Sigmoid colon (tissue), 7 donors: ENCODE measurements around the gene KCNJ10. TPM values are rescaled to one million over a fixed set of nuclear protein-coding genes. Genes with fewer than 3 reads are reported as not detected.
"Not testable (repeated sequence)": the region's sequence is repeated elsewhere in the genome, so short reads cannot be mapped to it uniquely, and the experiment has no call there.

Source experiments
- DNase-seq: peaks from one replicate; pipeline ENCODE4 v3.0.0-alpha.2; 2019
- H3K27ac ChIP-seq, 4 donors: fragments of 200-600 bp; sonication (generic); one replicate each; pipeline ENCODE4 v1.5.1; 2016 to 2019; ENCODE audit warnings: mild to moderate bottlenecking in 1 of 4
- H3K27me3 ChIP-seq, 3 donors: fragments of 200-600 bp; sonication (generic); one replicate each; pipeline ENCODE4 v1.5.1; 2019; ENCODE audit warnings: mild to moderate bottlenecking in 1 of 3
- H3K36me3 ChIP-seq, 4 donors: fragments of 200-600 bp; sonication (generic); one replicate each; pipeline ENCODE4 v1.5.1; 2016 to 2019
- H3K4me1 ChIP-seq, 4 donors: fragments of 200-600 bp; sonication (generic); one replicate each; pipeline ENCODE4 v1.5.1; 2017 to 2019
- H3K4me3 ChIP-seq, 4 donors: fragments of 200-600 bp; sonication (generic); one replicate each; pipeline ENCODE4 v1.5.1; 2017 to 2019; ENCODE audit warnings: mild to moderate bottlenecking in 2 of 4, moderate library complexity in 1 of 4
- H3K9me3 ChIP-seq, 4 donors: fragments of 200-600 bp in 3 of 4; sonication (generic) in 3 of 4; one replicate each; pipeline versions ENCODE4 v1.5.1 to v1.6.1; 2013 to 2019
- CTCF ChIP-seq, 4 experiments: fragments of 450-650 bp in 3 of 4; fragments of 200-600 bp in 1 of 4; IDR thresholded peaks; one replicate each; pipeline ENCODE4 v1.5.1; 2016 to 2019; ENCODE audit warnings: antibody characterized with exemption in 4 of 4, mild to moderate bottlenecking in 3 of 4, moderate library complexity in 2 of 4
- EP300 ChIP-seq, 4 donors: sonication (generic); formaldehyde crosslinking; IDR thresholded peaks; one replicate each; pipeline ENCODE4 v1.6.1; 2017; ENCODE audit warnings: antibody characterized with exemption in 4 of 4
- POLR2A ChIP-seq, 2 donors: fragments of 450-650 bp; IDR thresholded peaks; one replicate each; pipeline ENCODE4 v1.6.1; 2016; ENCODE audit warnings: antibody characterized with exemption in 2 of 2, mild to moderate bottlenecking in 2 of 2, moderate library complexity in 2 of 2
- POLR2AphosphoS5 ChIP-seq, 4 donors: sonication (generic); formaldehyde crosslinking; IDR thresholded peaks; one replicate each; pipeline ENCODE4 v1.6.1; 2017; ENCODE audit warnings: antibody characterized with exemption in 4 of 4
- WGBS, 2 donors: extraction: QIAGEN DNeasy Blood & Tissue Kit; methylation state at CpG; one replicate each; pipeline ENCODE4 v1.1.7; 2013; 5-methylcytosine and 5-hydroxymethylcytosine counted together
- intact Hi-C: fragments of 100-400 bp; cut with DNase I; formaldehyde crosslinking; loops from one replicate; pipeline ENCODE4 v1.15.1; 2023
- polyA plus RNA-seq, 3 donors: library from polyadenylated mRNA; stranded (reverse); fragments of 200-250 nt; gene quantifications; one replicate each; pipeline ENCODE4 v1.2.3, GENCODE V29; 2013
- total RNA-seq, 4 donors: library from RNA; depleted of rRNA; stranded (reverse); fragments of >200 nt; gene quantifications; one replicate each; pipeline ENCODE4 v1.1.0, GENCODE V29; 2016
- donor health status: healthy with polysubstance abuse.
- donor health status: Bipolar disorder and iron deficiency.
- donor health status: healthy.

KCNJ10 gene
- total and polyA plus RNA-seq, 7 donors: 0.23 to 1.3 (median 0.31) TPM; not detected in 3

GRCh38 chr1:160112357-160112756 lies 42.4 kb upstream of the KCNJ10 start:
- no peaks in the 10 kb centered on the region for H3K9me3 ChIP-seq
- intact Hi-C loops: no loop called here
- H3K4me3 ChIP-seq: no peak overlapping the region
- no peaks in the 10 kb centered on the region for H3K36me3 ChIP-seq
- WGBS, 2 donors: 82 to 83% methylated on average over 12 of the region's 12 CpGs
- H3K4me1 ChIP-seq: peaks cover 0 to 39% (median 25%) of the 10 kb centered on the region in 4 donors
- no peaks in the 10 kb centered on the region for H3K27me3 ChIP-seq
- DNase-seq: no peak
- TF ChIP-seq POLR2A (IDR thresholded peaks at IDR 0.05) (no peak), EP300 (IDR thresholded peaks at IDR 0.05) (no peak), POLR2AphosphoS5 (IDR thresholded peaks at IDR 0.05) (no peak), CTCF (IDR thresholded peaks at IDR 0.05) (no peak)
- H3K27ac ChIP-seq: no peak overlapping the region

GRCh38 chr1:160111462-160111861 lies 41.5 kb upstream of the KCNJ10 start:
- H3K27ac ChIP-seq, H3K4me3 ChIP-seq, H3K36me3 ChIP-seq, intact Hi-C loops, H3K9me3 ChIP-seq, H3K27me3 ChIP-seq, DNase-seq: not testable (repeated sequence)
- peaks cover 0 to 34% (median 19%) of the 10 kb centered on the region in 4 donors for H3K4me1 ChIP-seq
- WGBS, 2 donors: 91 to 92% methylated on average over 10 of the region's 10 CpGs

GRCh38 chr1:160109686-160110085 lies 39.7 kb upstream of the KCNJ10 start:
- Histone ChIP-seq H3K9me3 (no peaks in the 10 kb centered on the region), H3K4me1 (peaks cover 0 to 28% (median 10%) of the 10 kb centered on the region in 4 donors), H3K27me3 (no peaks in the 10 kb centered on the region), H3K36me3 (no peaks in the 10 kb centered on the region), H3K4me3 (no peak overlapping the region), H3K27ac (no peak overlapping the region)
- DNase-seq: no peak
- 53 to 74% methylated on average over 4 of the region's 4 CpGs for WGBS, 2 donors
- TF ChIP-seq POLR2A (IDR thresholded peaks at IDR 0.05) (no peak), CTCF (IDR thresholded peaks at IDR 0.05) (no peak), EP300 (IDR thresholded peaks at IDR 0.05) (no peak), POLR2AphosphoS5 (IDR thresholded peaks at IDR 0.05) (no peak)
- intact Hi-C loops: loop anchor here (10.0 kb wide), 1 partner anchor 265 kb away; no protein-coding TSS in a partner anchor

GRCh38 chr1:160108888-160109662 lies 39.1 kb upstream of the KCNJ10 start:
- Histone ChIP-seq H3K4me1 (peaks cover 0 to 28% (median 11%) of the 10 kb centered on the region in 4 donors), H3K27ac (no peak overlapping the region), H3K36me3 (no peaks in the 10 kb centered on the region), H3K4me3 (no peak overlapping the region), H3K9me3 (no peaks in the 10 kb centered on the region), H3K27me3 (no peaks in the 10 kb centered on the region)
- TF ChIP-seq CTCF (IDR thresholded peaks at IDR 0.05) (peak in 2 of 4 experiments; percentile 15 to 36), EP300 (IDR thresholded peaks at IDR 0.05) (no peak)
- WGBS, 2 donors: 48 to 55% methylated on average over 6 of the region's 6 CpGs
- intact Hi-C loops: loop anchor here (10.0 kb wide), 1 partner anchor 266 kb away; no protein-coding TSS in a partner anchor
- DNase-seq: no peak

- Histone ChIP-seq H3K27ac (no peak overlapping the region), H3K4me1 (peaks cover 0 to 34% (median 25%) of the 10 kb centered on the region in 4 donors)
- no peak for TF ChIP-seq EP300 (IDR thresholded peaks at IDR 0.05)
These were observed 37.6 kb upstream of the KCNJ10 start for GRCh38 chr1:160107512-160107911.

More at GRCh38 chr1:160107512-160107911, 37.6 kb upstream of the KCNJ10 start:
- Histone ChIP-seq H3K36me3 (no peaks in the 10 kb centered on the region), H3K9me3 (no peaks in the 10 kb centered on the region), H3K27me3 (no peaks in the 10 kb centered on the region), H3K4me3 (no peak overlapping the region)
- intact Hi-C loops: loop anchor here (10.0 kb wide), 1 partner anchor 267 kb away; no protein-coding TSS in a partner anchor
- no peak for DNase-seq
- WGBS, 2 donors: 91 to 96% methylated on average over 1 of the region's 1 CpG
